GM12873 (cell line): Measurements from ENCODE around the gene AUTS2.

Source experiments
- CTCF ChIP-seq: IDR thresholded peaks from 2 replicates; pipeline ENCODE4 v1.5.1; 2012; ENCODE audit warnings: low read depth, mild to moderate bottlenecking, moderate library complexity, low read length, control low read depth; ENCODE audit not compliant: insufficient read depth; ENCODE audit errors: missing control alignments

AUTS2 gene

DNA sequence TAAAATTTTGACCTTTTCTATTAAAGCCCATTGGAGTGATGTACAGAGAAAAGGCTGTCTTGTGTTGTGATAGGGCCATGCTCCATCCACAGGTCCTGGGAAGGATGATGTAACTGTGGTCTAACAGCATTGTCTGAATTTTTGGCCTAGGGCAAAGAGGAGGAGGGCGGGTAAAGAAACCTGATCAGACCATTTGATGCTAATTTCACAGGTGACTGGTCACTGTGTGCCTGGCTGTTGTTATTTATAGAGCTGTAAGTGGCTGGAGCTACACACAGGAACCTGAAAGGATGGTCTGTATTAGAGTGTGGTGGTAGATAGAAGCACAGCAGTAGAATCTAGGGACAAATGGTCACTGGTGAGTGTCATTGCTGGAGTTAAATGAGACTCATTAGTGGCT lies 182.1 kb downstream of the AUTS2 start:
- no peak for TF ChIP-seq CTCF

DNA sequence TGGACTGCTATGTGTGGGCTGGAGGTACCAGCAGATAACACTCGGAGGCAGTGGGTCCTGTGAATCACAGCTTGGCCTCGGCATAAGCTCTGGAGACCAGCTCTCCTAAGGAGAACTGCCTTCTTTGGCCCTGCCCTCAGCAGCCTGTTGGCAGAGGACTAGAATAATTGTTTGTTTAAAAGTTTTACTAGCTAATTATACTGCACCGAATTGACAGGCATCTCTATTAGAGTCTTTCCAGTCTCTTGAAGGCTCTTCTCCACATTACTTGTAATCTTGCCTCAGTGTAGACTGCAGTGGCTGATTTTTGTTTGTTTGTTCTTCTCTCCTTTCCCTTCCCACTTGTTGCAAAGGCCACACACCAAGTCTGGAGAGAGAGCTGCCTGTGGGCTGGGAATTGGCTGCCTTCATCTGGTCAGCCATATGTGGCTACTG lies 183.2 kb downstream of the AUTS2 start:
- TF ChIP-seq CTCF: no peak

DNA sequence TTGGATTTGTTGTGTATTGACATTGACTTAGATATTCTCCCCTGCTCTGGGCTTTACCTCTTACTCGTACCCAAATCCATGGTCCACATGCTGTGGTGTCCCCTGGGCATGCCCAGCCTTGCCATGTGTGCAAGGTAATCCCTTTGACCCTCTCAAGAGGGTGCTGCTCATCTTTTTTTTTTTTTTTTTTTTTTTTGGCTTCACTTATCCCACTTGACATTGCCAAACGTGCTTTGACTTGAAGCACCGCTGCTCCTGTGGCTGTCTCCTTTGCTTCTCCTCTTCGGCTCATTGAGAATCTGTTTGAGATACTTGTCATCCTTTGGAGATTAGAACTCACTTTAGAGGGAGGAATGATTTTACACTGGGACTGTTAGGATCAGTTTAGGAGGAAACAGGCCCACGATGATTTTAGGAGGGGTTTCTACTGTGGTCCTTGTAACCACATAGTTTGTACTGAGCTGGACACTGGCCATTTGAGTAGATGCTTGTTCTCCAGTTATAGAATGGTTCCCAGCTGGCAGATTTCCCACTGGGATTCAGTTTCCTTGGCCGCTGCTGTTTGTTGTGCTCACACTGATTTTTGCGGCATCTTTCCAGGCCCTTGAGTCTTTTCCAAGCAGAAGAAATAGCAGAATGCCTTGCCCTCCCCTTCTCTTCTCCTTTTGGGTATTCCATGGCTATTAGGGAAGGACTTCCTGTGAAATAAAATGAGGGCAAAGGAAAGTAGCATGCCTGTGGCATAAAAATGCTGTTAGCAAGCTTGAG lies 184.8 kb downstream of the AUTS2 start:
- TF ChIP-seq CTCF: no peak

GRCh38 chr7:69786730-69787395 lies 188.6 kb downstream of the AUTS2 start:
- TF ChIP-seq CTCF: no peak

DNA sequence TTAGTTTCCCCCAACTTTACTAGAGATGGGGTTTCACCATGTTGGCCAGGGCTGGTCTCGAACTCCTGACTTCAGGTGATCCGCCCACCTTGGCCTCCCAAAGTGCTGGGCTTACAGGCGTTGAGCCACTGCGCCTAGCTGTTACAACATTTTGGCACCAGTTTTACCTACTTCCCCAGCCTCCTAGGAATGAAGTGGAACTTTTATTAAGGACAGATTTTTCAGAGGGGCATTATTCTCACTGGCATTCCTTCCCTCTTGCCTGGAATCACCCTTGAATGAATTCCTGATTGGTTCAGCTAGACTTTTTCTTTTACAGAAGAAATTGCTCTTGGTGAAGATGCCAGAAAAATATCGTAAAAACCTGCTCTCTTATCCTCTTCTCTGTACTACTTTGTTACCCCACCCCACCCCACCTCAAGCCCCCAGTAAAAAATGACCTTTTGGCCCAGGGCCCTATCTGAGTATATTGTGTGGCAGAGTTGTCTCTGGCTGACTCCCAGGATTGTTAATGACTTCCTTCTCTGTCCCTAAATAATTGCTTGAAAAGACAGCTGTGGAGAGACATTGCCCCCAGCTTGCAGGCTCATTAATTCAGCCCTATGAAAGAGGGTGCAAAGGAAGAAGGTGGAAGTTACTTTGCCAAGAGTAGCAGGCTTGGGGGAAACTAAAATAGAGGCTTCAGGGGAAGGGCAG lies 189.6 kb downstream of the AUTS2 start:
- no peak for TF ChIP-seq CTCF

DNA sequence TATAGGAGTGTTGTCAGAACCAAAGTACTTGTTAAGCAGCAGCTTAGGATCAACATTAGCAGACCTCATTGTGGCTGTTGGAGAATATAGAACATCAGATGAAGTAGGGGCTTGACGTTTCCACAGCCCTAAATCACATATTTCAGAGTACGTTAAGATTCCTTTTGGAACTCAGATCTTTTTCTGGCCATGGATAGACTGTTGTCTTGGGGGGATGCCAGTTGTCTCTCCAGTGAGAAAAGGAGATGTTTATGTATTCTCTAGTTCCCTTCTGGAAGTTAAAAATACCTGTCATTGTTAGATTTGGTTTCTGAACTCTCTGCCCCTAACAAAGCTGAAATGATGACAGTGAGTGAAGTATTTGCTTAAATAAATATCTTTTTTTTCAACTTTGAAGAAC lies 191.3 kb downstream of the AUTS2 start:
- TF ChIP-seq CTCF: no peak

- TF ChIP-seq CTCF: no peak
Observed at GRCh38 chr7:69790977-69791724, 192.9 kb downstream of the AUTS2 start.
